ENCODE results near the gene ENPP6.

The ENPP6 gene

GRCh38 chr4:184217634-184218033, at the start of gene ENPP6:
TSS of gene ENPP6 (minus strand) at chr4:184217873. CDS start at chr4:184217819, 54 bp downstream.
- DNase-seq (ENCODE audit: low read depth in 2 of 2, low spot score in 1 of 2) = no peak

DNA sequence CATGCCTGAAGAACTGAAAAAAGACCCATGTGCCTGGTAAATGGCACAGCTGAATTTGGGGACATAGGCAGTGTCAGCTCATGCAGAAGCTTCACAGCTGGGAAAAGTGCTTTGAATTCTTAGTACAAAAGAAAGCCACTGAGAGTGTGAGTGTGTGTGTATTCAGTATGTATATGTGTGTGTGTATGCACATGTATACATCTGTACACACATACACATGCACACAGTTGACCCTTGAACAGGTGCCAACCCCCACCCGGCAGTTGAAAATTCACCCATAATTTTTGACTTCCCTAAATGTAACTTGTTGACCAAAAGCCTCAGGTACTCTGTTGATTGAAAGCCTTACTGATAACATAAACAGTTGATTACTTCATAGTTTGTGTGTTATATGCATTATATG, 49.5 kb upstream of the ENPP6 start:
- no peak for DNase-seq (ENCODE audit: low read depth in 2 of 2, low spot score in 1 of 2)

DNA sequence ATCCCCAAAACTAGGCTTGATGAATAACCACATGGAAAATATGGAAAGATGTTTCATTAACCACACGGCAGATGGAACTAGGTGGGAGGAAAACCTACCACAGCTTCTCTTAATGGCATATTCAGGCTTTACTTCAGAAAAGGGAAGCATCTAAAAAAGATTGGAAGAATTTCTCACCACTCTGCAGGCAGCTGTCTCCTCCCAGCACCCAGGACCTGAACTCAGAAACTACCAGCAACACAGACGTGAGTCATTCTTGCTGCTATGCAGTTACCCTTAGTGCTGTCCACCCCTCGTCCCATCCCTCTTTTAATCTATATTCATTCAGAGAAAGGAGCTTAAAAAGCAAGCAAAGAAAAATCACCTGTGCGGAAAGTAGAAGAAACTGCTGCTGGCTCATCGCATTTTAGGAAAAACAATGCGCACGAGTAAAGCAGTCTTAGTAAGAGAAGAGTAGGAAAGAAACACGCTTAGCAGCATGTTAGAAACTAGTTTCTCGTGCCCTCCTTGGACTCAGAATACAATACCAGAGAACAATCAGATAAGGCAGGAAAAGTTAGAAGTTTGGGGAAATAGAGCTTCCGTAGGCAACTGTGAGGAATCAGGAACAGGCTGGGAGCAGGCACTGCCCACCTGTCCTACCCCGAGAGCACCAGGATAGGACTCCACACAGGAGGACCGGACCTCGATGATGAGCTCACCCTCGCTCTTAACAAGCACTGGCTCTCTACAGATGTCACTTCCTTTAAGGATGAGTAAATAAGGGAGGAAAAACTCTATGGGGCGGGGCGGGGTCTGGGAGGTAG, 48.1 kb upstream of the ENPP6 start:
- no peak for DNase-seq (ENCODE audit: low read depth in 2 of 2, low spot score in 1 of 2)

DNA sequence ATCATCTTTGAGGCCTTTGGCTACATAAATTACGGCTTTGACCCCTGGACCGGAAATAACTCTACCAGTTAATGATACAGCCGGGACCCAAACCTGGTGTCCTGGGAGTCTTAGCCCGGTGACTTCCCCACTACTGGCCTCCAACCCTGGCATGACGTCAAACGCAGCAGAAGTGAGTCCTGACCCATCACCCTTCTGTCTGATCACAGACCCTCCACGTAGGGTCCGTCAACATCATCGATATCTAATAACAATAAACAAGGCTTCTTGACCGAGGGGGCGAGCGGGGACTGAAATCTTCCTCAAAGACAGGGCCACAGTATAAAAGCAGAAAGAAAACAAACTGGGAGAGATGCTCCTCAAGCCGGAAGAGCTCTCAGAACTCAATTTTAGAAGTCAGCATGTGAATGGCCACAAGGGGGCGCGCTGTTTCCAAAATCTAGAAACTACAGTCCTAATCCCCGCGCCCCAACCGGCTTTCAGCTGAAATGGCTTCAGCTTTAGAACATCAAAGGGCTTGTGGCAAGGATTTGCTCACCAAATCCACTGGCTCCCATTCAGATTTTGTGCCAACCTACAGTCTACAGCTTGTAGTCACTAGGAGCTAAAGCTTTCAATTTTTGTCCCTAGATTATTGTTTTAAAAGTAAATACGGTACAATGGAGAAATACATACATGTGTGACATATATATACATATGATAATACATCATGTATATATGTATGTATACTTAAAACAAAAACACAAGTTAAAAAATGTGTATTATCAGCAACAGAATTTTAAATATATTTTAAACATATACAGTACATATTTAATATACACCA, 46.4 kb upstream of the ENPP6 start:
- DNase-seq (ENCODE audit: low read depth in 2 of 2, low spot score in 1 of 2) = peak; percentile 89 to 91

GRCh38 chr4:184263461-184263860, 45.8 kb upstream of the ENPP6 start:
- no peak for DNase-seq (ENCODE audit: low read depth in 2 of 2, low spot score in 1 of 2)

DNA sequence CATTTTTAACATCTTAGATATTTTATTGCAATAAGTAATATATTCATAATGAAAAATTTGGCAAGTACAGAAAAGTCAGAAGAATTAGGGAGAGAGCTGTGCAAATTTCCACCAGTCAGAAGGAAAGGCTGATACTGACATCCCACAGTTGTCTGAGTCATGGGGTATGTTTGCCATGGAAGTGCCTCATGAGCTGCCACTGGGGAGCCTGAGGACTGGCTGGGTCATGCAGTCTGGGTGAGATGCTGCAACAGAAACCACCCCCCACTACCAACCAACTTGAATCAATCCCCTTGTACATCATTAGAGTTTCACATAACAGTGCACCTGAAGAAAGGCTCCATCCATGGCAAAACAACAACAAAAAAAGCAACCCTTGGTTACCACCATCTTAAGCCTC, 45.2 kb upstream of the ENPP6 start:
- no peak for DNase-seq (ENCODE audit: low read depth in 2 of 2, low spot score in 1 of 2)

GRCh38 chr4:184261246-184261645, 43.6 kb upstream of the ENPP6 start:
- no peak for DNase-seq (ENCODE audit: low read depth in 2 of 2, low spot score in 1 of 2)

- DNase-seq (ENCODE audit: low read depth in 2 of 2, low spot score in 1 of 2) = no peak
These were observed 42.2 kb upstream of the ENPP6 start for GRCh38 chr4:184259866-184260265.

GRCh38 chr4:184259081-184259480, 41.4 kb upstream of the ENPP6 start:
- DNase-seq (ENCODE audit: low read depth in 2 of 2, low spot score in 1 of 2) = no peak

- no peak for DNase-seq (ENCODE audit: low read depth in 2 of 2, low spot score in 1 of 2)
These were observed 38.4 kb upstream of the ENPP6 start for GRCh38 chr4:184255871-184256642.

- DNase-seq (ENCODE audit: low read depth in 2 of 2, low spot score in 1 of 2) = no peak
These were observed 37.7 kb upstream of the ENPP6 start for GRCh38 chr4:184255361-184255760.

DNA sequence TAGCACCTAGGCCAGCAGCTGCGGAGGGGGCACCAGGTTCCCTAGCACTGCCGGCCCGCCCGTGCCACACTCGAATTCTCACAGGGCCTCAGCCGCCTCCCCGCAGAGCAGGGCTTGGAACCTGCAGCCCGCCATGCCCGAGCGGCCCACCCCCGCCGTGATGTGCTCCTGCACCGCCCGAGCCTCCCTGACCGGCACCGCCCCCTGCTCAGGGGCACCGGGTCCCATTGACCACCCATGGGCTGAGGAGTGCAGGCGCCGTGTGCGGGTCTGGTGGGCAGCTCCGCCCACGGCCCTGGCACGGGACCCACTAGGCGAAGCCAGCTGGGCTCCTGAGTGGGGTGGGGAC, 35.4 kb upstream of the ENPP6 start:
- no peak for DNase-seq (ENCODE audit: low read depth in 2 of 2, low spot score in 1 of 2)

DNA sequence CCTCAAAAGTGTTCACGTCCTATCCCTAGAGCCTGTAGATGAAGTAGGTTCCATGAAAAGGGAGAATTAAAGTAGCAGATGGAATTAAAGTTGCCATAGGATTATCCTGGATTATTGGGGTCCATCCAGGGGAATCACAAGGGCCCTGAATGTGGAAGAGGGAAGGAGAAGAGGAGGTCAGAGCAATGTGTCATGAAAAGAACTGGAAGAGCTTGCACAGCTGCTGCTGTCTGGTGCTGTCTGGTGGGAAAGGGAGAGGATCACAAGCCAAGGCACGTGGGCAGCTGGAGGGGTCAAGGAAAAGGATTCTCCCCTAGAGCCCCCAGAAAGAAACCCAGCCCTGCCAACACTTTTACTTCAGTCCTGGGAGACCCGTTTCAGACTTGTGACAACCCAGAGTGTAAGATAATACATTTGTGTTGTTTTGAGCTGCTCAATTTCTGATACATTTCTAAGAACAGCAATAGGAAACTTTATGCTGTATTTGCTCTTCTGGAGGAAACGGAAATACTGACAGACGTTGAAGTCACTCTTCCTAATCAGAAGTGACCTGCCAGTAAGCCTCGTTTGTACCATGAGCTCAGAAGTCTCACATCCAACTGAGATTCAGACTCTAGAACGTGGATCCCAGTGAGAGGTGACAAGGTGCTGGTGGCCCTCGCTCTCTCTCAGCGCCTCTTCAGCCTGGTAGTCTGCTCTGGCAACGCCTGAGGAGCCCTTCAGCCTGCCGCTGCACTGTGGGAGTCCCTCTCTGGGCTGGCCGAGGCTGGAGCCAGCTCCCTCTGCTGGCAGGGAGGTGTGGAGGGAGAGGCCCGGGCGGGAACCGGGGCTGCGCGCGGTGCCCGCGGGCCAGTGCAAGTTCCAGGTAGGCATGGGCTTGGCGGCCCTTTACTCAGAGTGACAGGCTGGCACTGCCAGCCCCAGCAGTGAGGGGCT, 34.7 kb upstream of the ENPP6 start:
- DNase-seq (ENCODE audit: low read depth in 2 of 2, low spot score in 1 of 2) = no peak

- no peak for DNase-seq (ENCODE audit: low read depth in 2 of 2, low spot score in 1 of 2)
These were observed 34.0 kb upstream of the ENPP6 start for GRCh38 chr4:184251670-184251980.

GRCh38 chr4:184250795-184251669, 33.4 kb upstream of the ENPP6 start:
- DNase-seq (ENCODE audit: low read depth in 2 of 2, low spot score in 1 of 2) = no peak

DNA sequence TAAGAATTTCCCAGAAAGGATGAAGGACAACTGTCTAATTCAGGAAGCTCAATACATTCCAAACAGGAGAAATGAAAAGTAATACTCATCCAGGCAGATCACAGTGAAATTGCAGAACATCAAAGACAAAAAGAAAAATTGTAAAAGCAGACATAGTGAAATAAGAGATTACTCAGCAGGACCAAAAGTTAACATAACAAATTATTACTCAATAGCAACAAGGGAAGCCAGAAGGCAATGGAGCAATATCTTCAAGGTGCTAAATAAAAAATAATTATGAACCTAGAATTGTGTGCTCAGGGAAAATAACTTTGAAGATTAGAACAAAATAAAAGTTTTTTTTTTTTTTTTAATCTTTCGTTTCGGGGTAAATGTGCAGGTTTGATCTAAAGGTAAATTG, 30.5 kb upstream of the ENPP6 start:
- DNase-seq (ENCODE audit: low read depth in 2 of 2, low spot score in 1 of 2) = no peak

- DNase-seq (ENCODE audit: low read depth in 2 of 2, low spot score in 1 of 2) = no peak
These were observed 29.7 kb upstream of the ENPP6 start for GRCh38 chr4:184247421-184247820.

DNA sequence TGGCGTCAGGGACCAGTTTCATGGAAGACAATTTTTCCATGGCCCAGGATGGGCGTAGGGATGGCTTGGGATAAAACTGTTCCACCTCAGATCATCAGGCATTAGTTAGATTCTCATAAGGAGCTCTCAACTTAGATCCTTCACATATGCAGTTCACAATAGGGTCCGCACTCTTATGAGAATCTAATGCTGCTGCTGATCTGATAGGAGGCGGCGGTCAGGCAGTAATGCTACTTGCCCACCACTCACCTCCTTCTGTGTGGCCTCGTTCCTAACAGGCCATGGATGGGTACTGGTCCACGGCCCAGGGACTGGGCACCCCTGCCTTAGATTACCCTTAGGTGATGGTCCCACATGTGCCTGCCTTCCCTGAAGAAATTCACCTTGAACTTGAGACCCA, 28.8 kb upstream of the ENPP6 start:
- DNase-seq (ENCODE audit: low read depth in 2 of 2, low spot score in 1 of 2) = no peak

- DNase-seq (ENCODE audit: low read depth in 2 of 2, low spot score in 1 of 2) = no peak
These were observed 20.5 kb upstream of the ENPP6 start for GRCh38 chr4:184238072-184238745.

All from stimulated activated CD8-positive, alpha-beta memory T cell treated with anti-CD3 and anti-CD28 coated beads, Interleukin-4, amount 100 ng/mL, for 1 hour (primary cell).